H1 (cell line): ENCODE data around the gene RMND5A. TPM values are rescaled to one million over a fixed set of nuclear protein-coding genes. Genes with fewer than 3 reads are reported as not detected.

Experiments
- CTCF ChIA-PET: fragments of 300-600 bp; sonication (Branson Sonifier 250); formaldehyde crosslinking; loops from one replicate; lab custom pipeline; 2021; ENCODE audit not compliant: partially characterized antibody; lab: Charles Lee
- POLR2A ChIA-PET: fragments of 300-600 bp; sonication (Branson Sonifier 250); formaldehyde crosslinking; loops from one replicate; lab custom pipeline; 2021; ENCODE audit warnings: inconsistent platforms; ENCODE audit not compliant: partially characterized antibody; lab: Charles Lee
- DNase-seq, 2 experiments: peaks; one replicate each; pipeline versions ENCODE4 v3.0.0 to v3.0.0-alpha.2; 2010 to 2022; ENCODE audit warnings: low spot score in 2 of 2, low read depth in 1 of 2, mixed read lengths in 1 of 2
- FAIRE-seq: peaks from 2 replicates; lab custom pipeline; 2011; peaks lifted over from hg19 to GRCh38; lab: Jason Lieb, UNC
- H2AFZ ChIP-seq: 2 replicates; pipeline ENCODE4 v1.8.1; 2012; ENCODE audit warnings: low read length, inconsistent platforms
- H2AK5ac ChIP-seq: 2 replicates; pipeline ENCODE4 v1.6.1; 2013; ENCODE audit warnings: low read depth, low read length
- H2BK120ac ChIP-seq: replicated peaks from 2 replicates; pipeline ENCODE3; 2013; ENCODE audit warnings: low read depth, low read length, inconsistent platforms
- H2BK12ac ChIP-seq: 2 replicates; pipeline ENCODE4 v1.6.1; 2013; ENCODE audit warnings: low read depth, low read length
- H2BK15ac ChIP-seq: 2 replicates; pipeline ENCODE4 v1.6.1; 2013; ENCODE audit warnings: low read length
- H2BK20ac ChIP-seq: 2 replicates; pipeline ENCODE4 v1.6.1; 2013; ENCODE audit warnings: low read length
- H2BK5ac ChIP-seq: 2 replicates; pipeline ENCODE4 v1.6.1; 2013; ENCODE audit warnings: low read depth, low read length
- H3K14ac ChIP-seq: 2 replicates; pipeline ENCODE4 v1.6.1; 2013; ENCODE audit warnings: inconsistent platforms; ENCODE audit not compliant: insufficient read length
- H3K18ac ChIP-seq: 2 replicates; pipeline ENCODE4 v1.6.1; 2013; ENCODE audit warnings: low read length; ENCODE audit errors: extremely low read depth
- H3K23ac ChIP-seq: 2 replicates; pipeline ENCODE4 v1.6.1; 2013; ENCODE audit warnings: inconsistent platforms; ENCODE audit not compliant: insufficient read length
- H3K23me2 ChIP-seq: 2 replicates; pipeline ENCODE4 v1.6.1; 2013; ENCODE audit warnings: low read depth, low read length
- H3K27ac ChIP-seq: 2 replicates; pipeline ENCODE4 v1.6.1; 2011; ENCODE audit warnings: low read depth, low read length, inconsistent platforms
- H3K27me3 ChIP-seq, 4 experiments: replicated peaks in 1 of 4; 1 replicate in 1 of 4; 2 replicates in 3 of 4; pipeline versions ENCODE4 v1.6.1 to v1.8.1; 2011 to 2013; ENCODE audit warnings: low read length in 3 of 4, mild to moderate bottlenecking in 3 of 4, inconsistent platforms in 2 of 4, mixed read lengths in 2 of 4, moderate library complexity in 1 of 4; ENCODE audit not compliant: control insufficient read depth in 3 of 4, insufficient read depth in 3 of 4; ENCODE audit errors: extremely low read depth in 1 of 4
- H3K36me3 ChIP-seq, 4 experiments: 2 replicates each; pipeline versions ENCODE4 v1.6.1 to v1.8.1; 2011 to 2013; ENCODE audit warnings: mild to moderate bottlenecking in 4 of 4, low read length in 3 of 4, moderate library complexity in 2 of 4, control low read depth in 1 of 4, inconsistent platforms in 1 of 4; ENCODE audit not compliant: insufficient read depth in 4 of 4, control insufficient read depth in 2 of 4
- H3K4ac ChIP-seq: replicated peaks from 2 replicates; pipeline ENCODE3; 2013; ENCODE audit warnings: low read length, low read depth, mixed read lengths, inconsistent platforms; ENCODE audit not compliant: insufficient read length
- H3K4me1 ChIP-seq, 4 experiments: replicated peaks in 1 of 4; 1 replicate in 1 of 4; 2 replicates in 3 of 4; pipeline versions ENCODE4 v1.6.1 to v1.8.1; 2011 to 2013; ENCODE audit warnings: low read length in 3 of 4, inconsistent platforms in 2 of 4, mixed read lengths in 1 of 4; ENCODE audit not compliant: insufficient read depth in 4 of 4, control insufficient read depth in 3 of 4
- H3K4me2 ChIP-seq, 2 experiments: 2 replicates each; pipeline versions ENCODE4 v1.6.1 to v1.8.1; 2011 to 2013; ENCODE audit warnings: low read depth in 2 of 2, low read length in 2 of 2, control low read depth in 1 of 2, inconsistent platforms in 1 of 2, mild to moderate bottlenecking in 1 of 2; ENCODE audit not compliant: insufficient read depth in 1 of 2
- H3K4me3 ChIP-seq, 4 experiments: fragments of 200-600, 300-600 bp in 1 of 4; sonication (generic), shearing (Covaris generic), sonication (Bioruptor Twin) in 1 of 4; 2 replicates each; pipeline versions ENCODE4 v1.5.1 to v1.8.1; 2011 to 2016; ENCODE audit warnings: low read length in 4 of 4, low read depth in 3 of 4, control low read depth in 2 of 4, inconsistent platforms in 2 of 4, mild to moderate bottlenecking in 2 of 4, mixed read lengths in 1 of 4, moderate library complexity in 1 of 4; ENCODE audit not compliant: insufficient read depth in 2 of 4; ENCODE audit errors: extremely low read depth in 1 of 4
- H3K56ac ChIP-seq: replicated peaks from 2 replicates; pipeline ENCODE3; 2013; ENCODE audit warnings: low read depth, mild to moderate bottlenecking, mixed read lengths, low read length, inconsistent platforms; ENCODE audit not compliant: insufficient read length
- H3K79me1 ChIP-seq: 2 replicates; pipeline ENCODE4 v1.6.1; 2013; ENCODE audit warnings: low read depth, low read length, control low read depth
- H3K79me2 ChIP-seq, 2 experiments: 2 replicates each; pipeline versions ENCODE4 v1.6.1 to v1.8.1; 2012 to 2013; ENCODE audit warnings: low read length in 2 of 2, mild to moderate bottlenecking in 2 of 2, inconsistent platforms in 1 of 2; ENCODE audit not compliant: insufficient read depth in 2 of 2, control insufficient read depth in 1 of 2
- H3K9ac ChIP-seq, 4 experiments: replicated peaks in 1 of 4; 1 replicate in 1 of 4; 2 replicates in 3 of 4; pipeline versions ENCODE4 v1.6.1 to v1.8.1; 2011 to 2013; ENCODE audit warnings: low read depth in 3 of 4, low read length in 3 of 4, control low read depth in 2 of 4, mild to moderate bottlenecking in 2 of 4, moderate library complexity in 2 of 4, inconsistent platforms in 1 of 4; ENCODE audit errors: extremely low read depth in 1 of 4
- H3K9me3 ChIP-seq, 2 experiments: 2 replicates each; pipeline versions ENCODE4 v1.6.1 to v1.8.1; 2012 to 2013; ENCODE audit warnings: mild to moderate bottlenecking in 2 of 2, moderate library complexity in 2 of 2, control low read depth in 1 of 2, inconsistent platforms in 1 of 2, low read depth in 1 of 2, low read length in 1 of 2, mixed read lengths in 1 of 2; ENCODE audit not compliant: insufficient read depth in 2 of 2
- H4K20me1 ChIP-seq, 2 experiments: replicated peaks in 1 of 2; 2 replicates each; pipeline versions ENCODE3 to v1.8.1; 2011 to 2013; ENCODE audit warnings: inconsistent platforms in 2 of 2, low read length in 2 of 2, mild to moderate bottlenecking in 1 of 2; ENCODE audit not compliant: insufficient read depth in 2 of 2, control insufficient read depth in 1 of 2
- H4K5ac ChIP-seq: 2 replicates; pipeline ENCODE4 v1.6.1; 2013; ENCODE audit warnings: low read length, low read depth, mixed read lengths, inconsistent platforms; ENCODE audit not compliant: insufficient read length
- H4K8ac ChIP-seq: 2 replicates; pipeline ENCODE4 v1.8.0; 2013; ENCODE audit warnings: mild to moderate bottlenecking, moderate library complexity, low read length, inconsistent platforms; ENCODE audit not compliant: insufficient read depth; ENCODE audit errors: extremely low read depth
- H4K91ac ChIP-seq: replicated peaks from 2 replicates; pipeline ENCODE3; 2013; ENCODE audit warnings: low read length, mixed read lengths, inconsistent platforms; ENCODE audit not compliant: insufficient read length
- CEBPB ChIP-seq: IDR thresholded peaks from 2 replicates; pipeline ENCODE4 v1.6.1; 2012; ENCODE audit warnings: low read depth, low read length
- RXRA ChIP-seq: IDR thresholded peaks from 2 replicates; pipeline ENCODE4 v1.6.1; 2011; ENCODE audit warnings: low read depth, mild to moderate bottlenecking, low read length, moderate library complexity; ENCODE audit not compliant: insufficient read depth
- WGBS, 2 experiments: shearing (Covaris generic) in 1 of 2; methylation state at CpG; one replicate each; pipeline versions ENCODE4 v1.1.6 to v1.1.7; 2013 to 2015; ENCODE audit warnings: low lambda C conversion rate in 2 of 2, mixed read lengths in 2 of 2, inconsistent platforms in 1 of 2, low coverage in 1 of 2, missing lambda C conversion rate in 1 of 2; ENCODE audit not compliant: insufficient replicate concordance in 2 of 2, insufficient coverage in 1 of 2, insufficient read length in 1 of 2; ENCODE audit errors: extremely low coverage in 1 of 2, missing lambda C conversion rate in 1 of 2; 5-methylcytosine and 5-hydroxymethylcytosine counted together
- polyA plus RNA-seq, 7 experiments: library from polyadenylated mRNA; depleted of rRNA in 3 of 7; stranded (reverse) in 5 of 7; unstranded in 2 of 7; fragments of >200 nt in 5 of 7; fragments of 200-250 nt in 2 of 7; gene quantifications; 1 replicate in 5 of 7; 2 replicates in 1 of 7; 4 replicates in 1 of 7; pipeline versions ENCODE4 v1.2.1 to v1.2.3, GENCODE V29; 2011 to 2013; ENCODE audit warnings: missing spikeins in 2 of 7, mixed read lengths in 2 of 7
- total RNA-seq: library from RNA; stranded (reverse); fragmentation: NEBNext Ultra II Directional; extraction: Animal tissue kit (Norgen Biotek cat#: 25700); gene quantifications from 2 replicates; pipeline ENCODE4 v1.2.1, GENCODE V29; 2021

RMND5A gene
- total and polyA plus RNA-seq, 2 of the 8 experiments (the other 6 are each of a cell fraction or from before 2014, with no cell fraction given) = 21.0 to 66.2 TPM

DNA sequence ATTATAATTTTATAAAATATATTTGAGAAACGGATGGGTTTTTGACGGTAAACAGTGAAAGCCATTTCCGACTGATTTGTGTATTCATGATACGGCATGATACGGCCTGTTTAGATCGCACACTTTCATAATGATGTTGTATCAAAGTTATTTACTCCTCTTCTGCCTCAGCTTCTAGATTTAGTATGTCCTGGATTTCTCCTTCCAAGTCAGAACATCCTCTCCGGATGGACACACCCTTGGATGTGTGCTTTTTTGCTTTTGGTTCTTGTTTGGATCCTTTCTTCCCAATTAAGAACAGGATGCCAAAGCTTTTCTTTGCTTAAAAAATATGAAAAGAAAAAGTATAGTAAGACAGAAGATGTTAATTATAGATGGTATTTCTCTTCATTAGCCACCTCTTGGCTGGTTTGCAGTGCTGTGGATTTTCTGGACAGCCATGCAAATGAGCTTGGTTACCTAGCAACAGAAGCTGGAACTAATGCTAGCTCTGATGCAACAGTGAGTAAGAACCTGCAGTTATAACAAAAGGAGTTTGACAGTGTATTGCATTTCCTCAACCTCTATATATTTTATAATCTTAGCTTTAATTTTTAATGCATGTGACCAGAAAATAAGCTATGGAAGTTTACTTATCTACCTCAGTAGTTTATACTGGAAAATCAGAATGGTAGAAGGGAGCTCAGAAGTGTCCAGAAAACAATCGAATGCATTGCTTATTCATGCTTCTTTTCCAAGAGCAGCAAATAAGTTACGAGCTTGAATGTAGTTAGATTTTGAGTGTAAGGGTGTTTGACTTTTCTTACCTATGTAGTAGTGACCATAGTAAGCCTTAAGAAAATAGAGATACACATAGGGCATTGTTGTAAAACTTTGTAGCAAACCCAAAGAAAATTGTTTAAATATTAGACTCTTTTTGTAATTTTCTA, 27.9 kb downstream of the RMND5A start:
- peaks cover 0 to 9% of the 10 kb centered on the region in 2 experiments; a peak in 3 of 4 replicates for H3K9me3 ChIP-seq
- H3K79me1 ChIP-seq = no peaks in the 10 kb centered on the region; the same call in 1 of the 2 replicates
- no peak overlapping the region for H3K4me3 ChIP-seq
- no peak overlapping the region; the same call in 1 of the 2 replicates for H2BK5ac ChIP-seq
- TF ChIP-seq CEBPB (peak; percentile 97), RXRA (no peak)
- H4K91ac ChIP-seq = no peak overlapping the region
- no peak overlapping the region for H2BK15ac ChIP-seq
- FAIRE-seq (peak; percentile 78), DNase-seq (no peak)
- ChIA-PET POLR2A (interaction anchor here (0.7 to 1.5 kb wide), 4 partner anchors 13 to 185 kb away, joined by 3 to 4 read pairs (median 4); partner anchors contain the start of gene CHMP3), CTCF (interaction anchor here (1.1 to 1.8 kb wide), 2 partner anchors 17 to 261 kb away, joined by 3 to 7 read pairs; no protein-coding TSS in a partner anchor)
- no peak overlapping the region for H3K4ac ChIP-seq
- H3K4me2 ChIP-seq = no peak overlapping the region
- H4K5ac ChIP-seq = no peak overlapping the region
- WGBS, 2 experiments = 87% methylated on average over 9 of the region's 9 CpGs; no CpG with 5 or more reads in 1 of the 2 experiments
- H2BK120ac ChIP-seq = no peak overlapping the region
- H4K20me1 ChIP-seq = peaks cover under 1 to 5% of the 10 kb centered on the region in 2 experiments
- H2BK20ac ChIP-seq = no peak overlapping the region
- no peak overlapping the region for H4K8ac ChIP-seq
- H2BK12ac ChIP-seq = no peak overlapping the region; the same call in 1 of the 2 replicates
- H3K14ac ChIP-seq = no peak overlapping the region
- H3K23me2 ChIP-seq = no peaks in the 10 kb centered on the region
- no peak overlapping the region for H3K9ac ChIP-seq
- no peaks in the 10 kb centered on the region for H3K27me3 ChIP-seq
- no peak overlapping the region for H3K23ac ChIP-seq
- H2AK5ac ChIP-seq = peak overlapping the region; percentile 30; the same call in 1 of the 2 replicates
- H2AFZ ChIP-seq = no peak overlapping the region
- no peak overlapping the region for H3K27ac ChIP-seq
- H3K4me1 ChIP-seq = peaks cover 0 to 2% (median 0%) of the 10 kb centered on the region in 4 experiments; a peak in 1 of 7 replicates
- H3K36me3 ChIP-seq = peaks cover 6 to 25% (median 14%) of the 10 kb centered on the region in 4 experiments; a peak in 7 of 8 replicates
- no peak overlapping the region for H3K18ac ChIP-seq
- no peak overlapping the region for H3K56ac ChIP-seq
- peaks cover 2 to 80% of the 10 kb centered on the region in 2 experiments; a peak in 3 of 4 replicates for H3K79me2 ChIP-seq
